GM03348 (cell line): Measurements from ENCODE around the gene PAX6.

Source experiments
- DNase-seq: peaks from one replicate; pipeline ENCODE4 v3.0.0; 2012; ENCODE audit warnings: low spot score

Gene PAX6

GRCh38 chr11:31797190-31798056, 13.7 kb downstream of the PAX6 start:
- no peak for DNase-seq

- DNase-seq = no peak
These were observed 14.5 kb downstream of the PAX6 start for GRCh38 chr11:31796499-31797189.

GRCh38 chr11:31795706-31796498, 15.2 kb downstream of the PAX6 start:
- no peak for DNase-seq

DNA sequence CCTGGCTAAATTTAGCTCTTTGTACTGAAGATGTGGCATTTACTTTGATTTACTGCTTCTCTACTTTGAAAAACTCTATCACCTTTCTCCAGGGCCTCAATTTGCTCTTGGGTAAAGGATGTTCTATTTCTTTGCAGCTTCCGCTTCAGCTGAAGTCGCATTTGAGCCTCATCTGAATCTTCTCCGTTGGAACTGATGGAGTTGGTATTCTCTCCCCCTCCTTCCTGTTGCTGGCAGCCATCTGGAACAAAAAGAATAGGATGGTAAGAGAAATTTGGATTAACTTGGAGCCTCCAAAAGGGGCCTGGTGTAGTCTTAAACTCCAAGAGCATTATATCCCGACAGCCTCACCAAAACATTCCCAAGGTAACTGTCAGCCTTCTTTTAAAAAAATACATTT, 16.6 kb downstream of the PAX6 start:
- DNase-seq = no peak

DNA sequence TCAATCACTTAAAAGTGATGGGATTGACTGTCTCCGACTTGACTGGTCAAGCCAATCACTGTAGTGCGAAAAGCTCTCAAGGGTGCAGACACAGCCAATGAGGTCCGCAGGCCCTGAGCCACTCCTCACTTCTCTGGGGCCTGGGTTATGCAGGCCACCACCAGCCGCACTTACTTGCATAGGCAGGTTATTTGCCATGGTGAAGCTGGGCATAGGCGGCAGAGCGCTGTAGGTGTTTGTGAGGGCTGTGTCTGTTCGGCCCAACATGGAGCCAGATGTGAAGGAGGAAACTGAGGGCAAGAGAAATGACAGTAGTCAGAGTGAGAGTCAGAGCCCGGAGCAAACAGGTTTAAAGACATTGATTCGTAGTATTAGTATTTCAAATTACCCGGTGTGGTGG, 17.9 kb downstream of the PAX6 start:
- DNase-seq = no peak

DNA sequence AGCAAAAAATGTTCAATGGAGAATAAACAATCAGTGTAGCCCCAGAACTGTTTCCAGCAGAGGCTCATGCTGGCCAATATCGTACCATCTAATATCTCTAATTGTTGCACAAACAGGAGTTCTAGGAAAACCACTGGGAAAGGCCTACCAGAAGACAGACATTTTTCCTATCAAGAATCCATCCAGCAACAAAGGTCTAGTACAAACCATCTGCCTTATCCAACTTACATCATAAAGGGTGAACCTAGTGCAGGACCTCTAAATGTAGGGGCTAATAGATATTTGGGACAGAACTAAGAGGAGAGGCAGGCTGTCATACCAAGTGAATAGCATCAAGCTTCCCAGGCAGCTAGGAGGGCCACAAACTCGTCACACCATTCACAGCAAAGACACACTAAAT, 18.7 kb downstream of the PAX6 start:
- DNase-seq = no peak

DNA sequence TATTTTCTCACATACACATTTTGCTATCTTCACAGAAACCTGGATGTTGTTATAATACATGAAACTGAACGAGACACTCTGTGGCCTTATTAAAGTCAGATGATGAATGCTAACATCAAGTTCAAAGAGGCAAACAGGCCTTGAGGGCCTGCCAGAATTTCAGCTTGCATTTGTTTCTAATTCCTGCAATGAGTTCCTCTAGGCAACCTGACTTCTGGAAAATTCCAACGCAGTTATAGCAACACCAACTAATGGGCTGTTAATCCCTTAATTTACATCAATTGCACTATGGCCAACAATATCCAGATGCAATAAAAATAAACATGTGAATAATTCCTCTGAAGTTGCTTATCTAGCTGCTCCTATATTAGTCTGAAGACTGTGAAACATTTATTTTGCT, 19.1 kb downstream of the PAX6 start:
- no peak for DNase-seq

DNA sequence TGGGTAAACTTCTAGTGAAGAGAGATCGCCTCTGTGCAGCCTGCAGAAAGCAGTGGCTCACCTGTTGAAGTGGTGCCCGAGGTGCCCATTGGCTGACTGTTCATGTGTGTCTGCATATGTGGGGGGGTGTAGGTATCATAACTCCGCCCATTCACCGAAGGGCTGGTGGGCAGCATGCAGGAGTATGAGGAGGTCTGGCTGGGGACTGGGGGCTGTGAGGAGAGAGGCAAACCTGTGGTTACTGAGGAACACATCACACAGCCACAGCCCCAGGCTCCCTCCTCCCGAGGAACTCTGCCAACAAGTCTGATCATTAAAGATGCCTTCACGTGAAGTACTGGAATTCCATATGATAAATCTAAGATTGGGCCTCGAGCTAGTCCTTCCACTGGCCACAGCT, 20.5 kb downstream of the PAX6 start:
- DNase-seq = no peak

- no peak for DNase-seq
These were observed 23.0 kb downstream of the PAX6 start for GRCh38 chr11:31788085-31788484.

DNA sequence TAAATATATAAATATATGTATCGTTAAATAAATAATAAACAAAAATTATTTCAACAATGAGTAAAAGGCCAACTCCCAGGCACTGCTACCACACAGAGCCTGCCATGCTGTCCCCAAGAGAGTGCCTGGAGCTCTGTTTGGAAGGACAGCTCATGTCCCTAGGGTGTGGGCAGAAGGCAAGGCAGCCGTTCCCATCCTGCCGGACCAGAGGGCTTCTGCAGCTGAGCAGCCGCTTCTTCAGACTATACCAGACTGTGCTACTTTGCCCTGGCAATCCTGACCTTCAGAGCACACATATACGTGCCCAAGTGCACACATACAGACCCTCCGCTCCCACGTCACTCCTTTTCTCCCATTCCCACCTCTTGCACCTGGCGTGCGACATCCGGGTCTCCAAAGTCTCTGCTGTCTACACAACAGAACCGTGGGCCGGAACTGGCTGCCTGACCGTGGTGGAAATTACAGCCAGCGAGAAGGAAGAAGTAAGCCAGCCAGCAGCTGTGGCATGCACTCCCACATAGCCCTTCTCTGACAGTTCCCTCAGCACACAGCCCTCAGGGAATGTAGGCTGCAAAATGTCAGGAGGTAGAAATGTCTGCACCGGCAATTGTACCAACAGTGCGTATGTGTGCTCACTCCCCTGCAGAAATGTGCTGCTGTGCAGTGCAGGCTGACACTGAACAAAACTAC, 24.0 kb downstream of the PAX6 start:
- no peak for DNase-seq

GRCh38 chr11:31784611-31785010, 26.5 kb downstream of the PAX6 start:
- no peak for DNase-seq

DNA sequence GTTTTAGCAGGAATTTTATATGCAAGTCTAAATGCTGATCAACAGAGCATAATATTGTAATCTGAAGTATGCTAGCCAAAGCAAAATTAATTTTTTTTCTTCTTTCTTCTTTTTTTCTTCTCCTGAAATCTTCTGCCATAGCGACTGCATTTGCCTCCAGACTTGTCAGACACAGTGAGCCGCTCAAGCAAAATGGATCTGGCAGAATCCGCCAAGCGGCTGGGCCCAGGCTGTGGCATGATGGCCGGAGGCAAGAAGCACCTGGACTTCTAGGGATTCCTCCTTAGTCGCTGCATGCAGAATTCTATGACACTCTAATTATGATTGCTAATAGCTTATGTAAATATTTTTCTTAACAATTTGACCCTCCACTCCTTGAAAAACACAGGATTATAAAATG, 27.9 kb downstream of the PAX6 start:
- no peak for DNase-seq

DNA sequence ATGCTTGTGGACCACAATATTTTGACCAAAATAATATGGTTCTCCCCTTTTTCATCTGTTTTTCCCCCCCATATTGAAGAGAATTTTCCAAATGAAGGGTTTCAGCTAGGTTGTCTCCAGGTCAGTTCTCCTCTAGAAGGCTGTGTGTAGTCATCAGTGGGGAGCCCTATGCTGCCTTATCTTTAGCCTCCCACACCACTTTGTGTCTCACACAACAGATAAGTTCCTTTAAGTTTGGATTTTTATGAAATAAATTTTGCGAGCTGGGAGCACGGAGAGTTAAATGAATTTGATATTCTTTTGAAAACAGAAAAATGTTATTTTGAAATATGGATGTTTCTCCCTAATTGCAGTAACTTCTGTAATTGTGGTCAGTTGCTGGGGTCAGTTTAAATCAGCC, 28.9 kb downstream of the PAX6 start:
- no peak for DNase-seq

- DNase-seq = no peak
These were observed 30.6 kb downstream of the PAX6 start for GRCh38 chr11:31780480-31780971.

GRCh38 chr11:31780078-31780477, 31.0 kb downstream of the PAX6 start:
- DNase-seq = no peak

GRCh38 chr11:31779374-31779791, 31.7 kb downstream of the PAX6 start:
- DNase-seq = peak; percentile 55

DNA sequence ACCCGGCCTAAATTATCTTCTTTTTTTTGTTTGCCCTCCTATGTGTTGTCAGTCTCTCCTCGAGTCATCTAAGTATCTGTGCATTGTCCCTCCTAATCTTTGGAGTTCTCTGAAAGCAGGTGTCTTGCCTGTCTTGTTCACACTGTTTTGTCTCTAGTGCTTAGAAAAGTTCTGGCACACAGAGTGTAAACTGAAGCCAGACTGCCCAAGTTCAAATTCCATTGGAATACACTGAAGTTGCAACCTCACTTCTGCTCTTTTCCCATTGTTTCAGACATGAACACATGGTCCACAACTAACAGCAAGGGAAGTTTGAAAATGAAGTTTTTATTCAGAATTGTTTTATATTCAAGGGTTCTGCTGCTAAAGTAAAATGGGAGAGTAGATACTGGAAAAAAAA, 38.7 kb downstream of the PAX6 start:
- no peak for DNase-seq

- no peak for DNase-seq
These were observed 41.0 kb downstream of the PAX6 start for GRCh38 chr11:31770011-31770700.

DNA sequence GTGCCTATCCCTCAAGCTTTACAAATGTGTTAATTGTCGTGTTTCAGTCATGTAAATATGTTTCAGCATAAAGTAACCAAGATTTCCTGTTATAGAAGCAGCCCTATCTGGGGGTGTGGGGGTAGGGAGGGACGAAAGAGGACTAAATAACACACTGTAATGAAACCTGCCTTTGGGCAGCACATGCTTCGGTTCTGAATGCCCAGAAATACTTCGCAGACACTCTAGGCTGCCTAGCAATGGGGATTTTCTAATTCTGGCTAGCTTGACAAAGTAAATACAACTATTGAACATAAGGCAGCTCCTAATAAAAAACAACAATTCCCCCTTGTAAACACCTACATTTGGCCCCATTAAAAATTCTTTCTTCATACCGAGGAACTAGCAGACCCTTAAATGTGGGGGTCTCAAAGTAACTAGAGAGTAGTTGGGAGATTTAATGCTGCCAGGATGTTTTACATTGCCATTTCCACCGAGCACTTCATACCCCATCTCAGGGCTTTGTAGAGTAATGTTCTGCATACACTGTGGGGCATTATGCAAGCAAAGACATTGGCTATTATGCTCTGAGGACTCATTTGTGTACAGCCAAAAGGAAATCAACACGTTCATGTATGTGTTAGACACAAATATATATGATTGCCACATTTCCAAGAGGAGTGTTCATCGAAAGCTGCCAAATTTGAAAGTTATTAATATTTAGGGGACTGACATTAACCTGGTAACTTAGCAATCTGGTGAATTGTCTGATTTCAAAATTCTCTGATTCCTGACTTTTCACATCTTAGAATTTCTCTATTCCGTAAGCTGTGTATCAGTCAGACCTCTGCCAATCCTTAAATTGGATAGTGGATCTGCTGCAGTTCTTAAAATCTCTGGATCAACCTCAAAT, 42.1 kb downstream of the PAX6 start:
- no peak for DNase-seq

- no peak for DNase-seq
These were observed 43.4 kb downstream of the PAX6 start for GRCh38 chr11:31767685-31768084.
